Dedifferentiated amniotic fluid mesenchymal stem cell (primary cell): Measurements from ENCODE around the gene PARD3.
"Not testable (repeated sequence)": the region's sequence is repeated elsewhere in the genome, so short reads cannot be mapped to it uniquely, and the experiment has no call there.

Experiments used
- DNase-seq: peaks from one replicate; pipeline ENCODE4 v3.0.0-alpha.2; 2016; ENCODE audit errors: extremely low spot score

The PARD3 gene

DNA sequence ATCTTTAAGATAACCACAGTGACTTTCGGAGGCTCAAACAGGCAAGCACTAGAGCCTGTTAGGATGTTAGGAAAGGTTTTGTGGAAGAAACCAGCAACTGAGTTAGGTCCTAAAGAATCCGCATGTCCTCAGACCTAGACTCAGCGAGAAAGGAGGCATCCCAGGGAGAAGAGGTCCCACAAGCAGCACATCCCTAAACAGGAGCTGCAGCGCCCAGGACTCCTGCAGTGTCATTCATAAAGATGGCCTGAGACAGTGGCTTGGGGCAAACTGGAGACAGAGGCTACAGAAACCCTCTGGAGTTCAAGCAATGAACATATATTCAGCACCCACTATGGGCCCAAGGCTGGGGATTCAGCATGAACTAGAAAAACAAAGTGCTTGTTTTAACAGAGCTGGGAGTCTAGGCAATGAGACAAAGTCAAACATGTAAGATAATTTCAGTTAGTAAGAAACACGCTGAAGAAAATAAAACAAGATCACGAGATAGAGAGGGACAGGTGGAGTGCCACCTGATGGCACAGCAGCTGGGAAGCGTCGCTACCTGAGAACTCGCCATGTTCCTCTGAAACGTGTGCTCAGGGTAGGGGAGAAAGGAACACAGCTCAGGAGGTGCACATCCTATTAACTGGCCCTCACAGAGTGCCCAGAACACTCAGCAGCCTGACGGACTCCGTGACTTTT, 48.1 kb downstream of the PARD3 start:
- no peak for DNase-seq

DNA sequence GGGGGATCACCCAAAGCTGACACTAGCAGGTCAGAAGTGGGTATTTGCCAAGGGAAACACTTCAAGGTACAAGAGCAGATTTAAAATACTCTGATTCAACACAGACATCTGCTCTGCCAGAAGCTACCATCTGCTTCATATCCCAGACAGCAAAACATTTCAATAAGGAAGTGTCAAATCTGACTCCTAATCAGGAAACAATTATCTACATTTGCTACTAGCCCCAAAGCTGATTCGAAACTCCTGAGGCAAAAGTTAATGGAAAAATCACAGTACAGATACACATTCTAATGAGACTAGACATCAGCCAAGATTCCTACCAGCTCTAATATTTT, 48.9 kb downstream of the PARD3 start:
- no peak for DNase-seq

DNA sequence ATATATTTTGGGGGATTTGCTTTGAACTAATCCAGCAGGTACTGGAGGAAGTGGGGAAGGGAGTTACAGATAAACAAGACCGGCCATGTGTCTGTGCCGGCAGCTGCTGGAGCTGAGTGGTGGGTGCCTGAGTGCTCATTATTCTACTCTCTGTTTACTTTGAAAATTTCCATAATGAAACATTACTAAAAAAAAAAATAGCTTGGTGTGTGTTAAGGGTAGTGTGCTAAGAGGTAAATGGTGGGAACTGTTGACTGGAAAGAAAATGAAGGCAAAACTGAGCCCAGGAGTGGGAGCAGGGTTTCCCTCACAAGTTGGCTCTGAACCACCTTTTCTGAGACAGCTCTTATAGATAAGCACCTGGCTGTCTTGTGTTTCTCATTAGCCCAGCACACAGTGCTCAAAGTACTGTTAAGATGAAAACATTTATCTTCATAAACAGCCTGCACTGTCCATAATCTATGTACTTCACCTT, 50.6 kb downstream of the PARD3 start:
- DNase-seq = no peak

DNA sequence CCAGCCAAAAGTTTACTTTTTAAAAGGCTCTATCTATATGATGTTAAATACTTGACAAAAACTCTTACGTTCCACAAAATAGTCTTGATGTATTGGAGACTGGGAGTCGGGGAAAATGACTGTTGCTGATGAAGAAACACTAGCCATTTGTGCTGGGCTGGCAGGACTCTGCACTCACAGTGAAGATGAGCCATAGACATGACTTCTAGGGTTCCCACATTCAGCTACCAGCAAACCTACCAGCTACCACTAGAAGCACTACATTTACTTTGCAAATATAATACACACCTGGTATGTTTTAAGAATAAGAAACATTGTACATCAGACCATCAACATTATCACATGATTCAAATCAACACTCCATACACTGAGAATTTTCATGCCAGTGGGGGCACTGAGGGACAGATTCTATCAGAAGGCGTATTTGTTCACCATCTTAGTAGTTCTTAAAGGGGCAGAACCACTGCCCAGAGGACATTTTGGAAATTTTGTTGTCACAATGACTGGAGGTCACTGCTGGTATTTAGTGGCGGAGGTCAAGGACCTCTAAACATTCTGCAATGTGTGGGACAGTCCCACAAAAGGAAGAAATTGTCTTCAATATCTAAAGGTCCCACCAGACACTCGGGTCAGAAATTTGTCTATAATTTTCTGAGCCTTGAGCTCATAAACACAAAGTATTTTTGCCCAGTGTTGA, 52.3 kb downstream of the PARD3 start:
- DNase-seq = no peak

DNA sequence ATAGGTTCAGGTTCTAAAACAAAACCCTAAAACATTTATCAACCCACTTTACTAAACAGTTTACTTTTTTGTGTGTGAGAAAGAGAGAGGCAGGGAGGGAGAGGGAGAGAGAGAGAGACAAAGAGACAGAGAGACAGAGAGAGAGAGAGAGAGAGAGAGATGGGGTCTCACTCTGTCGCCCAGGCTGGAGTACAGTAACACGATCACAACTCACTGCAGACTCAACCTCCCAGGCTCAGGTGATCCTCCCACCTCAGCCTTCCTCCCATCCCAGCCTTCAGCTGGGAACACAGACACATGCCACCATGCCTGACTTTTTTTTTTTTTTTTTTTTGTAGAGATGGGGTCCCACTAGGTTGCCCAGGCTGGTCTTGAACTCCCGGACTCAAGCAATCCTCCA, 52.9 kb downstream of the PARD3 start:
- DNase-seq = no peak

DNA sequence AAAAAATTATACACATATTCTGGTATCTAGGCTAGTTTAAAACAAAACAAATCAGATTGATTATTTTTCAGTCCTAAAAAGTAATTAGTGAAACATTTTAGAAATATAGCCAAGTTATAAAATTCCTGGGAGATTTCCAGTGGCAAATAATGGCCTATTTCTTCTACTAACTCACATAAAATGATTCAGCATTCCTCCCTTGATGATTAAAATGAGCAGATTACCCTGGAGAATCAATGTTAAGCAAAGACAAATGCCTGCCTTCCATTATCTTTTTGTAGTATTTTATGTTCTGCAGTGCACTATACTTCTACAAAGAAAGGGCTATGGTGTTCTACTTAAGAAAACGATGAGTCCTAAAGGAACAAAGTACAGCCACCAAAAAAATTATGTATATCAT, 53.6 kb downstream of the PARD3 start:
- DNase-seq = no peak

DNA sequence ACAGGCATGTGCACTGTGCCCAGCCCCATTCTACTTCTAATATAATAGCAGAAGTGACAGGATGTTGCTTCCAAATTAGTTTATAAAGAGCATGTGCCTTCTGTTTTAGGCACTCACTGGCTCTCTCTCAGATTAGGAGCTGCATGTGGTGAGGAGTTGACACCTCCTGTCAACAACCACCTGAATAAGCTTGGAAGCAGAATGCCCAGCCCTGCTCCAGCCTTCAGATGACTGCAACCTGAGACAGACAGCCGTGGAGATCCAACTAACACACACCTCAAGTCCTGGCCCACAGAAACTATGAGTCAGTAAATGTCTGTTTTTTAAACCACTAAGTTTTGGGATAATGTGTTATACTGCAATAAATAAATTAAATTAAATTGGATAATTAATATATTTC, 54.5 kb downstream of the PARD3 start:
- no peak for DNase-seq

DNA sequence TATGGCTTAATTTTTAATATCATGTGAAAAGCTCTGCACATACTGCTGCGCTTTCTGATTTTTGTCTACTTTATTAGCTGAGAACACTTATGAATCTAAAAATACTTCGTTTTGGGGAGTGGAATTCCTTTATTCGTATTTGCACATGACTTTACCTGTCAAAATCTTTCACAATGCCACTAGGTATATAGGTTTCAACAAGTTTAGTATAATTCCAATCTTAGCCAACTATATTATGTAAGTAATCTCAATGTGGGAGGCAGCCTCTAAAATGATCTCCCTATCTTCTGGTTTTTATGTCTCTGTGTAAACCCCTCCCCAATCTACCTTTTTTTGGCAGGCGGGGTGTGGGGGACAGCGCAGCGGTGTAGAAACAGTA, 55.3 kb downstream of the PARD3 start:
- no peak for DNase-seq

DNA sequence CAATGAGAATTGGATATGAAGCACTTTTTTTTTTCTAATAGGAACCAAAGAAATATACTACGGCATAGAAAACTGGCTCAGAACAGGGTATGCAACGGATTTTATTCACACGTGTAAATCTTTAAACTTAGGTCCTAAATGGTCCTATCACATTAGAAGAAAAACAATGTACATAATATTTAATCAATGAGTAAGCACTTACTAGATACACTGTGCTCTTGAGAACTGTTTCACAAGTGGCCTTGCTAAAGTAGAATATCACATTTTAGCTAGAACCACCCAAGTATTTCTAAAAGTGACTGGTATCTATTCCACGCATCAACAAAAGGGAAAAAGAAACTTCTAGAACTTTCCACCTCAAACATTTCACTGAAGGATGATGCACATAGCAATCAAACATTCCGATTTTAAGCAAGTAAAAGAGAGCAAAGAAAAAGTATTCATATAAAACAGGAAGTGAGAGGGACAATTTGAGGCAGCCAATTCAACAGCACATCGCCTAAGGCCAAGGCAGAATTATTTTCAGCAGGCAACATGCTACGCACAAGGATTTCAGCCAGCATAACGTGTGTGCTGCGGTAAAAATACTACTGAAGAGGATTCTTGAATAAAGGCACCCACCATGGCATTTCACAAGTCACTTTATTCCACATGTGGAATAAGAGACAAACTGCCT, 55.8 kb downstream of the PARD3 start:
- no peak for DNase-seq

DNA sequence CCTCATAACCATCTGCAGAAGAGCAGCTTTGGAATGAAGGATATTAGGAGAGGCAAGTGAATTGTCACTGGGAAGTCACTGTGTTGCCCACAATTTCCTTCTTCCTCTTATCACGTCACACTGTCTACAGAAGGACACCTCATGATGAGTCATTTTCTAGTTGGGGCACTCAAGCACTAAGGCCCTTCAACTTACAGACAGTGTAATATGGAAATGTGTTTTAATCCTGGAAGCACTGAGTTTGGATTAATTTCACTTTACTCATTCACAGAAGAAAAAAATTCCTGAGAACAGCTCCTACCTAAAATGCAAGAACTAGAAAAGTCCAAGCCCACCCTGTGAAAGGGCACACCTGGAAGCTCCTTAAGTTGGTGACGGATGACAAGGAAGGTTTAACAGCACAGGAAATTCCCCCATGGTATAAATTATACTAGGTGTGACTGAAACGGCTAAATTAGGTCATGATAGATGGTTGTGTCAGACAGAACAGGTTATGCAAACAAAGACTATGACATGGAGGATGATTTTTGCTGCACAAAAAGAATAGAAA, 56.6 kb downstream of the PARD3 start:
- DNase-seq = peak; percentile 59

DNA sequence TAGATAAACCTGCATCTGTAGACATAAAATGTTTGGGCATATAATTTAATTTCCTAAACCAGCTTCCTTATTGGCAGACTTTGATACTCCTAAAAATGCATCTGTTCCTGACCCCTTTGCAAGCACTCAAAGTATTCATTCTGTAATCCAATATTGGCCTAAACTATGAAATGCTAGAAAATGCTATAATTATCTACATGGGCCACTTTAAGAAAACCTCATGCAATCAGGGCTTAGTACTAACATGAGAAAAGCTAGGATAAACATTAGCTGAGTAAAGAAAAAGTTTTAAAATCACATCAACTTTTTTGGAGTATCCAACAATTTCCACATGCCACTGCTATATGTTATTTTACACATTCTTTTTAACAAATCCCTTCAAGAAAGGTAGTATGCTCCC, 57.2 kb downstream of the PARD3 start:
- peak; percentile 23 for DNase-seq

DNA sequence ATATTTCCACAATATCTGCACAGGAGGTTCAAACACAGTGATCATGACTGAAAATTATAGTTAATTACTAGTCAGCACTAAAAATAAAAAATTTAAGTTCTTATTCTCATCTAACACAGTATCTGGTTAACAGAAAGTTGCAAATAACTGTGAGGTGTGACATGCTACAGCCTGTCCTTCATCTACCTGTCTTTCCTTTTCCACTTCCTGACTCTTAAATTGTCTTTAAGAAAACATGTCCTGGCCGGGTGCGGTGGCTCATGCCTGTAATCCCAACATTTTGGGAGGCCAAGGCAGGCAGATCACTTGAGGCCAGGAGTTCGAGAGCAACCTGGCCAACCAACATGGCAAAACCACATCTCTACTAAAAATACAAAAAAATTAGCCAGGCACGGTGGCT, 57.9 kb downstream of the PARD3 start:
- not testable (repeated sequence) for DNase-seq

DNA sequence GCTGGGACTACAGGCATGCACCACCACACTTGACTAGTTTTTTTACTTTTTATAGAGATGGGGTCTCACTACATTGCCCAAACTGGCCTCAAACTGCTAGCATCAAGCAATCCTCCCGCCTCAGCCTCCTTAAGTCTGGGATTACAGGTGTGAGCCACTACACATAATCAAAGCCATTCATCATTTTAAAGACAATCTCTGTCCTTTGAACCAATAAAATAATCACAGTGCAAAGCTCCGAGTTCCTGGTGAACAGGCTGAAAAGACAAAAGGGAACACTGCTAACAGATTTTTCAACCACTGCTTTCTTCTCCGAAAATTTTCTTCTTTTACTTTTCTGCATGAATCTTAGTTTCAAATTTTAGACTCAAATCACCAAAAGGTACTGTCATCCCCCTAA, 58.5 kb downstream of the PARD3 start:
- no peak for DNase-seq

DNA sequence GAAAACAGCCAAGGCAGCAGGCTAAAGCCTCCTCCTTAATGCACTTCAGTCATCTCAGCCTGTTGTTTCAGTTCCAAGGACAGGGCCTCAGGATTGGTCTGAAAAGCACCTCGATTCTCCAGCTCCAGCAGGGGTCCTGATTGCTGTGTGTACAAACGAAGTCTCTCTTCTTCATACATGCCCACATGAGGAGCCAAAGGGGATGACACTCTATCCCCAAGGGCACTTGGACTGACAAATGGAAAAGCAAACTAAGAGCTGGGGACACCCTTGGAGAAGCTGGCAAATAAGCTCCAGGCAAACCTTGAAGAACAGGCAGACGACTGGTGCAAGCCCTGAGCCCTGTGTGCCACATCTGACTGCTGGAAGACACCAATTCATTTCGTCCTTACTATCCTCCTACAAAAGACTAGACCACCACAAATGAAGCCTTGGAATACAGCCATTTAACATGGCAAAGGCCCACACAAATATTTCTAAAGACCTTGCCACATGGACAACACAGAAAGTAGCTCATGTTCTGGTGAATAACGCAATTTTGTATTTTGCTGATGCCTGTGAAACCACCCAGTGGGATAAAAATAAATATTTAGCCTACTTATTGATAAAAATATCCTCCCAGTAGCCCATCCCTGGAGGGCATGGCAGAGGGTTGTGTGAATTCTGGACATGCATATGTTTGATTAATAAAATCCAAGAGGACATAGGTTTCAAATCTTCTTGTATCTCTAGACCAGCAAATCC, 61.9 kb downstream of the PARD3 start:
- no peak for DNase-seq

DNA sequence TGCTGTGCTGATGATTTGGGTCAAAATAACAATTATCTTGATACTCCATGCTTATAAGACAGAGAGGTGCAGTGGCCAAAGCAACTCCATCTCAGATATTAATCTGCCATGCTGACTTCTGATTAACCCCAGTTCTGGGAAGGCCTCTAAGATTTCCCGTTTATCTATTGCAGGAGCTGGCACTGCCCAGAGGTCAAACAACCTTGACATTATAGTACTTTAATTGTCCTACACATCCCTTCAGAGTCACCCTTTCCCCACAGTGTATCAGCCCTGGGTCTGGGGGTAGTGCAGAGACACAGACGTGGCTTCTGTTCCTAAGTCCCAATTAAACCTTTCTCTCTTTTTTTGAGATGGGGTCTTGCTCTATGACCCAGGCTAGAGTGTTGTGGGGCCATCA, 63.8 kb downstream of the PARD3 start:
- DNase-seq = no peak

DNA sequence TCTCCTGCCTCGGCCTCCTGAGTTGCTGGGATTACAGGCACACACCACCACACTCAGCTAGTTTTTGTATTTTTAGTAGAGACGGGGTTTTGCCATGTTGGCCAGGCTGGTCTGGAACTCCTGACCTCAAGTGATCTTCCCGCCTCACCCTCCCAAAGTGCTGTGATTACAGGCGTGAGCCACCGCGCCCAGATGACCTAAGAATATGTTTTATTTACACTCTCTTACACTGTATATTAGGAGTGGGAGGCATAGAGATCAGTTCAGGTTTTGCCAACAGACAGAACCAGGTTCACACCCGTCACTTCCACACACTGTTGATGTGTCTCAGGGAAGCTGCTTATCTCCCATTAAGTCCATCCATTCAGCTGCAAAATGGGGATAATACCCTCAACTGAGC, 64.3 kb downstream of the PARD3 start:
- not testable (repeated sequence) for DNase-seq

DNA sequence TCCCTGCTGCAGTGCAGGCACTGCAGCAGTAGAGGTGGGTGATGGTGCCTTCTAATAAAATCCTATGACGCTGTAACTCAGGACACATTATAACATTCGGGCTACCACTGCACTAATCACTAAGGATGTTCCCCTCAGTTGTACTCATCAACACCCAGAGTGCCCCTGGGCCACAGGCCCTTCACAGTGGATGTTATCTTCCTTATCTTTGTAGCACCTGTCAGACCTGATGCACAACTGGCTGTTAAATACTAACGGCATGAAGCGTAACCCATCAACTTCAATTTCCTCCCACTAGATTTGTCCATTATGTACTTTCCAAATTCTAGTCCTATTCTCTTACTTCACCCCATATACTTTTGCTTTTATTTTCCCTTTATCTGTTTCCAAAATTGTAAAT, 66.3 kb downstream of the PARD3 start:
- DNase-seq = no peak

DNA sequence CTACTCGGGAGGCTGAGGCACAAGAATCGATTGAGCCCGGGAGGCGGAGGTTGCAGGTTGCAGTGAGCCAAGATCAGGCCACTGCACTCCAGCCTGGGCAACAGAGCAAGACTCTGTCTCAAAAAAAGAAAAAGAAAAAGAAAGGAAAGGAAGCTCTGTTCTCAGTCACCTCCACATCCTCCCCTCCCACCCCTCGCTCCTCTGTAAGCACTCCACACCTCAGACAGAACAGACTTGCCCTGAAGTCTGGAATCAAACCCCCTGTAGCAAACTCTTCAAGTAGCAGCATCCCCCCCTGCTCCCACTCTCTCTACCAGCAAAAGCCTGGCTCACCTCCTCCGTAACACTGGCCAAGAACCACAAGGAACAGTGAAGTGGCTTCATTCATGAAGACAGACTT, 66.7 kb downstream of the PARD3 start:
- no peak for DNase-seq

DNA sequence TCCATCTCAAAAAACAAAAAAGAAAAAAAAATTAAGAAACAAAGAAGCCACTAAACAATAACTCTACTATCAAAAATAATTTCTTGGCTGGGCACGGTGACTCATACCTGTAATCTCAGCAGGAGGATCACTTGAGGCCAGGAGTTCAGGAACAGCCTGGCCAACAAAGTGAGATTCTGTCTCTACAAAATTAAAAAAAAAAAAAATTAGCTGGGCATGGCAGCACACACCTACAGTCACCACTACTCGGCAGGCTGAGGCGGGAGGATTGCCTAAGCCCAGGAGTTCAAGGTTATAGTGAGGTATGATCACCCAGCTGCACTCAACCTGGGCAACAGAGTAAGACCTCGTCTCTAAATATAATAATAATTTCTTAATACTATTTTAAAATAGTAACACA, 69.0 kb downstream of the PARD3 start:
- no peak for DNase-seq

DNA sequence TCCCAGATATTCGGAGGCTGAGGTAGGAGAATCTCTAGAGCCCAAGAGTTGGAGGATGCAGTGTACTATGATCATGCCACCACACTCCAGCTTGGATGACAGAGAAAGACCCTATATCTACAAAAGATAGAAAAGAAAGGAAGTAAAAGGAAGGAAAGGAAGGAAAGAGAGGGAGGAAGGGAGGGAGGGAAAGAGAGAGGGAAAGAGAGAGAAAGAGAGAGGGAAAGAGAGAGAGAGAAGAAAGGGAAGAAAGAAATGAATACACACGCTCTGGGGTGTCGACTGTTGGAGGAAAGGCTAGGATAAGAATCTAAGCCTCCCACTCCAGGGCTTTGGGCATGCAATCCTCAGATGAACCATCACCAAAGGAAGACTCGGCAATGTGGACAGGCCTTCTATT, 69.9 kb downstream of the PARD3 start:
- DNase-seq = no peak

DNA sequence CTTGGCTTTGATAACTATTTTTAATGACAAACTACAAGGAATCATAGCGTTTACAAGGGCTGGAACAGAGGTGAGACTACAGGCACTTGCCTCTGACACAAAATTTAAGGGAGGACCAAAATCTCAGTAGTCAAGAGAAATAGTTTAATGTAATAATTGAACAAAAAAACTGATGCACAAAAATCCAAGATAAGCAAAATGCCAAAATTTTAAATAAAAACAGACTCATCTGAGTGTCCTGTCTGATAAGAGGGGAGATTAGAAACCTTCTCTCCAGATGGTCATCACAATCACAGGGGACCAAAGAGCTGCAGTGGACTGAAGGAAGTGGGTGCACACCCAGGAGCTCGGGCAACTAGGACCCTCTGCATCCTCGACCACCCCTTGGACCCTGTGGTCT, 70.5 kb downstream of the PARD3 start:
- DNase-seq = no peak

DNA sequence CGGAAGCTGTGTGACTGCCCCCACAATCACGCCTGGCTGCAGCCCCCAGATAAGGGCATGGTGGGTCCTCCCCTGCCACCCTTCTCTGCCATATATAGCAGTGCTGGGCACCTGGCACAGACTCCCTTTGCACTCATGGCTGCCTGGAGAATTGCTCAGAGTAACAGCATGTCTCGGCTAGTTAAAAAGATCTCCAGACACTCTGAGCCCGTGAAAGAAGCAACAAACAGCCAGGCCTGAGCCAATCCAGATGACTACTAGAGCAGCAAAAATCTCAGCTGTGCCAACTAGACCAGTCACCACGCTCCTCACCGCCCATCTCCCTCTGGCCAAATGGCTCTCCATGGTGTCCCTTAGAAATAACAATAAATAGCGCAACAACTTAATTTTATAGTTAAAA, 71.3 kb downstream of the PARD3 start:
- no peak for DNase-seq
